Breast epithelium (tissue), 4 donors: ENCODE measurements around the gene ZC3H11A. TPM values are rescaled to one million over a fixed set of nuclear protein-coding genes. Genes with fewer than 3 reads are reported as not detected.
"Not testable (repeated sequence)": the region's sequence is repeated elsewhere in the genome, so short reads cannot be mapped to it uniquely, and the experiment has no call there.

Experiments used
- DNase-seq, 2 donors: peaks; one replicate each; pipeline ENCODE4 v3.0.0-alpha.2; 2019; ENCODE audit warnings: low spot score in 2 of 2
- H3K27ac ChIP-seq, 2 donors: fragments of 200-600 bp; sonication (generic) in 1 of 2; one replicate each; pipeline ENCODE4 v1.5.1; 2016 to 2019; ENCODE audit warnings: mild to moderate bottlenecking in 1 of 2
- H3K27me3 ChIP-seq, 2 donors: fragments of 200-600 bp; sonication (generic) in 1 of 2; one replicate each; pipeline versions ENCODE4 v1.5.1 to v1.6.0; 2017 to 2019; ENCODE audit warnings: control low read depth in 1 of 2, mild to moderate bottlenecking in 1 of 2
- H3K36me3 ChIP-seq: fragments of 200-600 bp; one replicate; pipeline ENCODE4 v1.5.1; 2019
- H3K4me1 ChIP-seq, 2 donors: fragments of 200-600 bp; sonication (generic); one replicate each; pipeline ENCODE4 v1.5.1; 2016 to 2019; ENCODE audit warnings: control low read depth in 1 of 2
- H3K4me3 ChIP-seq, 3 donors: fragments of 200-600 bp; sonication (generic); 1 replicate in 2 of 3; 2 replicates in 1 of 3; pipeline ENCODE4 v1.5.1; 2016 to 2019; ENCODE audit warnings: mild to moderate bottlenecking in 3 of 3, moderate library complexity in 2 of 3
- H3K9me3 ChIP-seq, 2 donors: fragments of 200-600 bp; sonication (generic) in 1 of 2; one replicate each; pipeline ENCODE4 v1.5.1; 2016 to 2019; ENCODE audit warnings: control low read depth in 1 of 2
- CTCF ChIP-seq, 3 donors: fragments of 450-650 bp; IDR thresholded peaks; one replicate each; pipeline ENCODE4 v1.5.1; 2016 to 2017; ENCODE audit warnings: antibody characterized with exemption in 3 of 3, mild to moderate bottlenecking in 3 of 3, moderate library complexity in 3 of 3
- POLR2A ChIP-seq: fragments of 450-650 bp; IDR thresholded peaks from one replicate; pipeline ENCODE4 v1.6.1; 2016; ENCODE audit warnings: antibody characterized with exemption, mild to moderate bottlenecking, moderate library complexity
- POLR2AphosphoS5 ChIP-seq, 3 donors: sonication (generic); formaldehyde crosslinking; IDR thresholded peaks; one replicate each; pipeline ENCODE4 v1.6.1; 2017; ENCODE audit warnings: antibody characterized with exemption in 3 of 3
- intact Hi-C: fragments of 100-400 bp; cut with DNase I; formaldehyde crosslinking; loops from one replicate; pipeline ENCODE4 v1.15.1; 2023; ENCODE audit warnings: low total_unique reads
- total RNA-seq, 3 donors: library from RNA; depleted of rRNA; stranded (reverse); fragments of >200 nt; gene quantifications; one replicate each; pipeline ENCODE4 v1.1.0, GENCODE V29; 2016

Gene ZC3H11A
- total RNA-seq, 3 donors from 2014 or later, result 102 to 154 (median 124) TPM

- Histone ChIP-seq H3K4me1 (no peaks in the 10 kb centered on the region), H3K36me3 (peaks cover 5% of the 10 kb centered on the region), H3K4me3 (no peak overlapping the region), H3K9me3 (no peaks in the 10 kb centered on the region), H3K27me3 (no peaks in the 10 kb centered on the region), H3K27ac (peak overlapping the region in 1 of 2 donors; percentile 41)
- intact Hi-C loops, result no loop called here
- DNase-seq, result no peak
- no peak for TF ChIP-seq POLR2AphosphoS5 (IDR thresholded peaks at IDR 0.05)
- no peak for TF ChIP-seq POLR2A
- no peak for TF ChIP-seq CTCF (IDR thresholded peaks at IDR 0.05)
These were observed 33.1 kb downstream of the ZC3H11A start for GRCh38 chr1:203828503-203828902.

- peak overlapping the region in 1 of 2 donors; percentile 41 for H3K27ac ChIP-seq
- H3K9me3 ChIP-seq, H3K4me1 ChIP-seq, DNase-seq, H3K27me3 ChIP-seq, intact Hi-C loops, H3K36me3 ChIP-seq, H3K4me3 ChIP-seq: not testable (repeated sequence)
These were observed 33.8 kb downstream of the ZC3H11A start for GRCh38 chr1:203829247-203829646.

GRCh38 chr1:203835476-203835875 lies 40.1 kb downstream of the ZC3H11A start:
- intact Hi-C loops, result no loop called here
- no peak for TF ChIP-seq POLR2AphosphoS5 (IDR thresholded peaks at IDR 0.05)
- TF ChIP-seq POLR2A, result no peak
- TF ChIP-seq CTCF (IDR thresholded peaks at IDR 0.05), result no peak

GRCh38 chr1:203839081-203839480 lies 43.7 kb downstream of the ZC3H11A start:
- H3K9me3 ChIP-seq, result no peaks in the 10 kb centered on the region
- TF ChIP-seq POLR2AphosphoS5 (IDR thresholded peaks at IDR 0.05) (no peak), POLR2A (no peak), CTCF (IDR thresholded peaks at IDR 0.05) (no peak)
- H3K27ac ChIP-seq, result no peak overlapping the region
- DNase-seq, result no peak
- no peaks in the 10 kb centered on the region for H3K4me1 ChIP-seq
- no peaks in the 10 kb centered on the region for H3K36me3 ChIP-seq
- H3K4me3 ChIP-seq, result no peak overlapping the region
- intact Hi-C loops, result no loop called here
- H3K27me3 ChIP-seq, result no peaks in the 10 kb centered on the region

More at GRCh38 chr1:203835476-203835875, 40.1 kb downstream of the ZC3H11A start:
- DNase-seq, result no peak
- Histone ChIP-seq H3K36me3 (peaks cover 5% of the 10 kb centered on the region), H3K27ac (no peak overlapping the region), H3K9me3 (no peaks in the 10 kb centered on the region), H3K4me1 (no peaks in the 10 kb centered on the region), H3K27me3 (no peaks in the 10 kb centered on the region), H3K4me3 (no peak overlapping the region)

GRCh38 chr1:203840208-203840808 lies 44.9 kb downstream of the ZC3H11A start:
- Histone ChIP-seq H3K4me3 (no peak overlapping the region), H3K4me1 (no peaks in the 10 kb centered on the region), H3K36me3 (no peaks in the 10 kb centered on the region), H3K9me3 (no peaks in the 10 kb centered on the region), H3K27ac (no peak overlapping the region), H3K27me3 (no peaks in the 10 kb centered on the region)
- intact Hi-C loops, result loop anchor here (5.0 kb wide), 1 partner anchor 618 kb away; no protein-coding TSS in a partner anchor
- TF ChIP-seq POLR2AphosphoS5 (IDR thresholded peaks at IDR 0.05) (no peak), CTCF (IDR thresholded peaks at IDR 0.05) (no peak), POLR2A (no peak)
- DNase-seq, result no peak

- no peaks in the 10 kb centered on the region for H3K36me3 ChIP-seq
These were observed 47.1 kb downstream of the ZC3H11A start for GRCh38 chr1:203842559-203842876.

More at GRCh38 chr1:203842559-203842876, 47.1 kb downstream of the ZC3H11A start:
- H3K27me3 ChIP-seq, result no peaks in the 10 kb centered on the region
- no peaks in the 10 kb centered on the region for H3K9me3 ChIP-seq
- H3K4me1 ChIP-seq, result no peaks in the 10 kb centered on the region
- no peak for DNase-seq
- H3K27ac ChIP-seq, result no peak overlapping the region
- no peak overlapping the region for H3K4me3 ChIP-seq
- intact Hi-C loops, result loop anchor here (5.0 kb wide), 1 partner anchor 620 kb away; no protein-coding TSS in a partner anchor
- TF ChIP-seq POLR2A (no peak), POLR2AphosphoS5 (IDR thresholded peaks at IDR 0.05) (no peak), CTCF (IDR thresholded peaks at IDR 0.05) (no peak)
